Glomerular visceral epithelial cell (primary cell): ENCODE results near the gene MT2A.
"Not testable (repeated sequence)": the region's sequence is repeated elsewhere in the genome, so short reads cannot be mapped to it uniquely, and the experiment has no call there.

Source experiments
- DNase-seq: peaks from one replicate; pipeline ENCODE4 v3.0.0-alpha.2; 2016; ENCODE audit errors: extremely low spot score

MT2A gene

DNA sequence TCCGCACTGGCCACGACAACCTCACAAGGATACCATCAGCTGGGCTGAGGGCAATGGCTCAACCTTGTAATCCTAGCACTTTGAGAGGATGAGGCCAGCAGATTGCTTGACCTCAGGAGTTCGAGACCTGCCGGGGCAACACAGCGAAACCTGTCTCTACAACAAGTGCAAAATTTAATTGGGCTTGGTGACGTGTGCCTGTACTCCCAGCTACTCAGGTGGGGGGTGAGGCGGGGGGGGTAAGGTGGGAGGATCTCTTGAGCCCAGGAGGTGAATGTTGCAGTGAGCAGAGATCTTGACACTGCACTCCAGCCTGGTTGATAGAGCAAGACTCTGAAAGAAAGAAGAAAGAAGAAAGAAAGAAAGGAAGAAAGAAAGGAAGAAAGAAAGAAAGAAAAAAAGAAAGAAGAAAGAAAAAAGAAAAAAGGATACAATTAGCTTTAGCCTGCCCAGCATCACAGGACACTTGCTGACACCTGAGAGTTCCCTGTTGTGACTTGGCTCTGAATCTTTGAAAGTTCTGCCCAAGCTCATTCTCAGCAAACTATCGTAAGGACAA is 12.0 kb downstream of the MT2A start:
- DNase-seq, result no peak

DNA sequence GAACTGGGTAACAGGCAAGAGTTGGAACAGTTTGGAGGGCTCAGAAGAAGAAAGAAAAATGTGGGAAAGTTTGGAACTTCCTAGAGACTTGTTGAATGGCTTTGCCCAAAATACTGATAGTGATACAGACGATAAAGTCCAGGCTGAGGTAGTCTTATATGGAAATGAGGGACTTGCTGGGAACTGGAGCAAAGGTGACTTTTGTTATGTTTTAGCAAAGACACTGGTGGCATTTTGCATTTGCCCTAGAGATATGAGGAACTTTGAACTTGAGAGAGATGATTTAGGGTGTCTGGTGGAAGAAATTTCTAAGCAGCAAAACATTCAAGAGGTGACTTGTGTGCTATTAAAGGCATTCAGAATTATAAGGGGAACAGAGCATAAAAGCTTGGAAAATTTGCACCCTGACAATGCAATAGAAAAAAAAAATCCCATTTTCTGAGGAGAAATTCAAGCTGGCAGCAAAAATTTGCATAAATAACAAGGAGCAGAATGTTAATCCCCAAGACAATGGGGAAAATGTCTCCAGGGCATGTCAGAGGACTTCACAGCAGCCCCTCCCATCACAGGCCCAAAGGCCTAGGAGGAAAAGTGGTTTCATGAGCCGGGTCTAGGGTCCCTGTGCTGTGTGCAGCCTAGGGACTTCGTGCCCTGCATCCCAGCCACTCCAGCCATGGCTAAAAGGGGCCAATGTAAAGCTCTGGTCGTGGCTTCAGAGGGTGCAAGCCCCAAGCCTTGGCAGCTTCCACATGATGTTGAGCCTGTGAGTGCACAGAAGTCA is 13.5 kb downstream of the MT2A start:
- DNase-seq, result not testable (repeated sequence)

DNA sequence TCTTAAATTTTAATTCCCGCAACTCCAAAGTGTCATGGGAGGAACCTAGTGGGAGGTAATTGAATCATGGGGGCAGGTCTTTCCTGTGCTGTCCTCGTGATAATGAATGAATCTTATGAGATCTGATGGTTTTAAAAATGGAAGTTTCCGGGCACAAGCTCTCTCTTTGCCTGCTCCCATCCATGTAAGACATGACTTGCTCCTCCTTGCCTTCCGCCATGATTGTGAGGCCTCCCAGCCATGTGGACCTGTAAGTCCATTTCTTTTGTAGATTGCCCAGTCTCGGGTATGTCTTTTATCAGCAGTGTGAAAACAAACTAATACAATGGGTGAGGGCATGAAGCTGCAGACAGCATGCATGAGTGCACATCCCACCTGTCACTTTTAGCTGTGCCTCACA is 14.8 kb downstream of the MT2A start:
- not testable (repeated sequence) for DNase-seq

- no peak for DNase-seq
Measured at GRCh38 chr16:56623637-56624036, 15.3 kb downstream of the MT2A start.

DNA sequence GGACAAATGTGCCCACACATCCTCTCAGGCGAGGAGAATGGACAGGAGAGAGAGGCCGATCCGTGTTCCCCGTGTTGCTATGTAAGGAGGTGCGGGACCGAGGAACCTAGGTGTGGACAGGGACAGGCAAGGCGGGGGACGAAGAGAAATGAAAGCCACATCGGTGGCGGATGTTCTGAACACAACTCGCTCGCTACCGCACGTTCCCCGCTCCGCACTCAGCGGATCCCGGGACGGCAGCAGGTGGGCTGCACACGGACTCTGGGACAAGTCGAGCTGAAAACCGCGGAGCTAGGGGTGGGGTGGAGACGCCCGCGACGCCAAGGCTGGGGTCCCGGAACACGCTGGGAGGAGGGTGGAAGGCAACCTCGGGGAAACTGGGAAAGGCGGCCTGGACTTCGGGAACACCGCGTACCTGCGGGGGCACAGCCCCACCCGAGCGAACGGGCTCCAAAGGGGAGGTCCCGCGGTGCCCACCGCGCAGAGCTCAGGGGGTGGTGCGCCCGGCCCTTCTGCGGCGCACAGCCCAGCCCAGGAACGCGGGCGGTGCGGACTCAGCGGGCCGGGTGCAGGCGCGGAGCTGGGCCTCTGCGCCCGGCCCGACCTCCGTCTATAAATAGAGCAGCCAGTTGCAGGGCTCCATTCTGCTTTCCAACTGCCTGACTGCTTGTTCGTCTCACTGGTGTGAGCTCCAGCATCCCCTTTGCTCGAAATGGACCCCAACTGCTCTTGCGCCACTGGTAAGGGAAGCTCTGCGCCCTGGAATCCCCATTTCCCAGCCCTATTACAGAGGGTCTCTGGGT is 17.0 kb downstream of the MT2A start, which contains the start of gene MT1E:
Gene MT1E (plus strand): TSS at position 642 of the 803 bp plus-strand sequence. CDS start 71 bp downstream, at position 713.
- peak; percentile 83 for DNase-seq

GRCh38 chr16:56625943-56626654 is 17.7 kb downstream of the MT2A start:
- no peak for DNase-seq

DNA sequence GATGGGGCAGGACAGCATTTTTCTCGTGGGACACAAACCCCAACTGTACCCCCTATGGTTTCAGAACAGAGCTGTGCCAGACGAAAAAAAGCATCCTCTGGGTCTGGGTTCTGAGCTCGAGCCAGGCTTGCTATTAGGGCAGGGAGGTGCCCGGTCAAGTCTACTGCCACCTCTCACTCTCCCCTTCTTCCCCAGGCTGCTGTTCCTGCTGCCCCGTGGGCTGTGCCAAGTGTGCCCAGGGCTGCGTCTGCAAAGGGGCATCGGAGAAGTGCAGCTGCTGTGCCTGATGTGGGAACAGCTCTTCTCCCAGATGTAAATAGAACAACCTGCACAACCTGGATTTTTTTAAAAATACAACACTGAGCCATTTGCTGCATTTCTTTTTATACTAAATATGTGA is 18.3 kb downstream of the MT2A start:
- DNase-seq, result peak; percentile 5

DNA sequence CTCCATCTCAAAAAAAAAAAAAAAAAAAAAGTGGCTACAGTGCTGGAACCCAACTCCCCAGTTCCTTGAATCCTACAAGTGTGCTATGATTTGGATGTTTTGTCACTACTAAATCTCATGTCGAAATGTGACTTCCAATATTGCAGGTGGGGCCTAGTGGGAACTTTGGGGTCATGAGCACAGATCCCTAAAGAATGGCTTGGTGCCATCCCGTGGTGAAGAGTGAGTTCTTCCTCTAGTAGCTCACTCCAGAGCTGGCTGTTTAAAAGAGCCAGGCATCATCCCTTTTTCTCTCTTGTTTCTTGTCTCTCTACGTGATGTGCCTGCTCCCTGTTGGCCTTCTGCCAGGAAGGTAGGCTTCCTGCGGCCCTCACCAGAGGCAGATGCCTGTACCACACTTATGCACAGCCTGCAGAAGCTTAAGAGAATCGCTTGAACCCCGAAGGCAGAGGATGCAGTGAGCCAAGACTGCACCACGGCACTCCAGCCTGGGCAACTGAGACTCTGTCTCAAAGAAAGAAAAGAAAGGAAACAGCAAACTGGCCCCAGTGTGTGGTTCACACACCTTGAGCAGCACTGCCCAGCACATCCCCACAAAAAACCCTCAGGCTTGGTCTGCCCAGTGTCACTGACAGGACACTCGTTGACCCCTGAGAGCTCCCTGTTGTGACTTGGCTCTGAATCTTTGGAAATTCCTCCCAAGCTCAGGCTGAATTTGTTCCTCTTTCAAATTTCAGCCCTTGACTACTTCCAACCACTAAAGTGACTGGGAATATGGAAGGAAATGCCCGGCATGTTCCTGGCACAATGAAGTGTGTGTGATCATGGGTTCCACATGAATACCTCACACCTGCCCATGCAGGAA is 20.3 kb downstream of the MT2A start:
- DNase-seq, result peak; percentile 12

DNA sequence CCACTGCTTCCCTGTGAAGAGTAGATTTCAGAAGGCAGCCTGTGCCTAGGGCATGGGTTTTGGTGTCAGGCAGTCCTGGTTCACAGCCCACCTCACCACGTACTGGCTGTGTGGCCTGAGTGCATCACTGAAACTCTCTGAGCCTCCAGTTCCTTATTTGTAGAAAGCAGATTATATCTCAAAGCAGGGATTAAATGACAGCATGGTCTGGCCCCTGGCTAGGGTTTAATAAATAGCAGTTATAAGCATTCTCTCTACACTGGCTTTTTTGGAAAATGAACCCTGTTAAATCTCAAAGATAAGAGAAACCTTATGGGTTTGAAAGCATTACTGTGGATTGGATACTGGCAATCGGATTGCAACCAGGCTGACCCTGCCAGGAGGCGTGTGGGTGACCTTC is 21.1 kb downstream of the MT2A start:
- no peak for DNase-seq

- no peak for DNase-seq
Measured at GRCh38 chr16:56630134-56630533, 21.8 kb downstream of the MT2A start.

DNA sequence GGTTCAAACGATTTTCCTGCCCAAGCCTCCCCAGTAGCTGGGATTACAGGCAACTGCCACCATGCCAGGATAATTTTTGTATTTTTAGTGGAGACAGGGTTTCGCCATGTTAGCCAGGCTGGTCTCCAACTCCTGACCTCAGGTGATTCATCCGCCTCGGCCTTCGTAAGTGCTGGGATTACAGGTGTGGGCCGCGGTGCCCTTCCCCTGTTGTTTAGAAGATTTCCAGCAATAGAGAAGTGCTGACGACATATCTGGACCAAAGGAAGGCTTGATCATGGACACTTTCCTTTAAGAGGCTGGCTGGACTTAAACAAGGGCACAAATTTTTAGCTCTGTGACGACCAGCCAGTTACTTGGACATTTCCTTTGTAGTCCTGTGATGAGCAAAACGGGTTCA is 22.8 kb downstream of the MT2A start:
- no peak for DNase-seq

- DNase-seq, result no peak
Measured at GRCh38 chr16:56631832-56632155, 23.4 kb downstream of the MT2A start.

- DNase-seq, result no peak
Measured at GRCh38 chr16:56632156-56632847, 23.9 kb downstream of the MT2A start, which contains the start of gene MT1M. Gene MT1M (plus strand): TSS chr16:56632659. CDS start chr16:56632732, 73 bp downstream.

DNA sequence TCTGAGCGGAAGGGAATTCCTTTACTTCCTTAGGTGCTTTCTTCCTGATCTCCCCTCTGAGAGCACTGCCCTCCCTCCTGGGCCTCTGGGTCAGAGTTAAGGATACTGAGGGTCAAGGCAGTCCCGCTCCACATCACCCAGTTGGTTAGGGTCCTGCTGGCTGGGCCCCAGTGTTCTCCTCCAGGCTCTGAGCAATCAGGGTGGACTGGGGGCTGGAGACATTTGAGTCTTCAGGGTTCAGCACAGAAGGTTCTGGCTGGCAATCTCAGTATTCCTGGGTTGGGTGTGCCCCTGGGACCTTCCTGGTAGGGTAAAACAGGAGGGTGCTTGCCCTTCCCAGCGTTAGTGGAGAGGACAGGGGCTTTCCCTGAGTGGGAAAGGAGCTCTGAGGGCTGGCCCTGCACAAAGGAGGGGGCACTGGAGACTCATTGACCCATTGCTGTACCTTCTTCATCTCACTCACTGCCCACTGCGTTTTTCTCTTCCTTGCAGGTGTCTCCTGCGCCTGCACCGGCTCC is 24.5 kb downstream of the MT2A start:
- DNase-seq, result no peak

DNA sequence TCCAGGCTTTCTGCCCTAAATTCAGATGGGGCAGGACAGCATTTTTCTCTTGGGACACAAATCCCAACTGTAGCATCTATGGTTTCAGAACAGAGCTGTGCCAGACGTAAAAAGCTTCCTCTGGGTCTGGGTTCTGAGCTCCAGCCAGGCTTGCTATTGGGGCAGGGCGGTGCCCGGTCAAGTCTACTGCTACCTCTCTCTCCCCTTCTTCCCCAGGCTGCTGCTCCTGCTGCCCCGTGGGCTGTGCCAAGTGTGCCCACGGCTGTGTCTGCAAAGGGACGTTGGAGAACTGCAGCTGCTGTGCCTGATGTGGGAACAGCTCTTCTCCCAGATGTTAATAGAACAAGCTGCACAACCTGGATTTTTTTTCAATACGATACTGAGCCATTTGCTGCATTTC is 25.2 kb downstream of the MT2A start:
- DNase-seq, result no peak

DNA sequence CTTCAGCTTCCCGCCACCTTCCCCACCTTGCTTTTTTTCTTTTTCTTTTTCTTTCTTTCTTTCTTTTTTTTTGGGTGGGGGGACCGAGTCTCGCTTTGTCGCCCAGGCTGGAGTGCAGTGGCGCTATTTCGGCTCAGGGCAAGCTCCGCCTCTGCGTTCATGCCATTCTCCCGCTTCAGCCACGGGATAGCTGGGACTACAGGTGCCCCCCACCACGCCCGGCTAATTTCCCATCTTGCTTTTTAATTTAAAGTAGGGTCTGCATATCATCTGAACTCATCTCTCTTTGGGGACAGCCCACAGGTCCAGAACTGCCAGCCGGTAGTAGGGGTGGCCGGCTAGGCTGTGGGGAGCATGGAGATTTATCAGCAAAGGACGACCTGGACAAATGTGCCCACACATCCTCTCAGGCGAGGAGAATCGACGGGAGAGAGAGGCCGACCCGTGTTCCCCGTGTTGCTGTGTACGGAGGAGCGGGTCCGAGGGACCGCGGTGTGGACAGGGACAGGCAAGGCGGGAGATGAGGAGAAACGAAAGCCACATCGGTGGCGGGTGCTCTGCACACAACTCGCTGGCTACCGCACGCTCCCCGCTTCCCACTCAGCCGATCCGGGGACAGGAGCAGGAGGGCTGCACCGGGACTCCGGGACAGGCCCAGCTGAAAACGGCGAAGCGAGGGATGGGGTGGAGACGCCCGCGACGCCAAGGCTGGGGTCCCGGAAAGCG is 26.5 kb downstream of the MT2A start:
- no peak for DNase-seq

GRCh38 chr16:56635441-56635967 is 27.1 kb downstream of the MT2A start:
- DNase-seq, result no peak

GRCh38 chr16:56636616-56637413 is 28.4 kb downstream of the MT2A start:
- DNase-seq, result no peak
